Activated naive CD4-positive, alpha-beta T cell treated with anti-CD3 and anti-CD28 coated beads, Interleukin-2, amount 10 ng/mL, durations not matched to agents 7 days and 5 days (primary cell): Measurements from ENCODE around the gene TMEM165.

Experiments
- CTCF ChIA-PET: fragments of 350-600 bp; sonication (Branson Sonifier 250); formaldehyde crosslinking; loops from one replicate; lab custom pipeline; 2021; ENCODE audit warnings: antibody characterized with exemption; lab: Charles Lee
- DNase-seq: peaks from one replicate; pipeline ENCODE4 v3.0.0-alpha.2; 2020
- H3K27ac Mint-ChIP-seq: one replicate; pipeline ENCODE4 v1.8.0; 2021; ENCODE audit warnings: mild to moderate bottlenecking, moderate library complexity, mixed read lengths
- H3K27me3 Mint-ChIP-seq: one replicate; pipeline ENCODE4 v1.8.0; 2021; ENCODE audit warnings: mild to moderate bottlenecking, mixed read lengths
- H3K36me3 Mint-ChIP-seq: one replicate; pipeline ENCODE4 v1.8.0; 2021; ENCODE audit warnings: mixed read lengths
- H3K4me1 Mint-ChIP-seq: one replicate; pipeline ENCODE4 v1.8.0; 2021; ENCODE audit warnings: mixed read lengths
- H3K4me3 Mint-ChIP-seq: one replicate; pipeline ENCODE4 v1.8.0; 2021; ENCODE audit warnings: mild to moderate bottlenecking, moderate library complexity, mixed read lengths
- H3K9me3 Mint-ChIP-seq: one replicate; pipeline ENCODE4 v1.8.0; 2021; ENCODE audit warnings: mixed read lengths

Gene TMEM165

GRCh38 chr4:55398966-55399365 is 3.2 kb downstream of the TMEM165 start:
- CTCF ChIA-PET, result interaction anchor here (1.0 to 1.1 kb wide), 2 partner anchors 14 to 52 kb away, joined by 3 to 4 read pairs; no protein-coding TSS in a partner anchor

DNA sequence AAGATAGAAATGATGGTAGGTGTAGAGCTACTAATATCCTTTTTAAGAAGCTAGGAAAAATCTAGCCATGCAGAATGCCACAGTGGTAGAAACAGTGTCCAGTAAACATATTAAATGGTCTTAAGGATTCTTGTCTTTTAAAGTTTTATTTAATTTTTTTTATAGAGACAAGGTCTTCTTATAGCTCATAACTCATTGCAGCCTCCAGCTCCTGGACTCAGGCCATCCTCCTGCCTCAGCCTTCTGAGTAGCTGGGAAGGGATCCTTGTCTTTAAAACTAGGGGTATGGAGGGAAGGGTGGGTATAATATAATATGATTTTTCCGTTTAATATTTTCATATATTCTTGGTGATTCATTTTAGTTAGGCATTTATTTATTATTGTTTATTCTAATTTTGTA is 3.8 kb downstream of the TMEM165 start:
- Mint-ChIP-seq H3K36me3 (peaks cover 37% of the 10 kb centered on the region), H3K4me3 (no peak overlapping the region), H3K27ac (peak overlapping the region; percentile 6), H3K9me3 (no peaks in the 10 kb centered on the region), H3K4me1 (peaks cover 50% of the 10 kb centered on the region), H3K27me3 (no peaks in the 10 kb centered on the region)
- CTCF ChIA-PET, result no interaction called here
- DNase-seq, result no peak

More at GRCh38 chr4:55398966-55399365, 3.2 kb downstream of the TMEM165 start:
- H3K4me1 Mint-ChIP-seq, result peaks cover 55% of the 10 kb centered on the region
- no peaks in the 10 kb centered on the region for H3K27me3 Mint-ChIP-seq
- peak overlapping the region; percentile 80 for H3K4me3 Mint-ChIP-seq
- peak overlapping the region; percentile 6 for H3K27ac Mint-ChIP-seq
- no peak for DNase-seq
- no peaks in the 10 kb centered on the region for H3K9me3 Mint-ChIP-seq
- H3K36me3 Mint-ChIP-seq, result peaks cover 35% of the 10 kb centered on the region

- H3K4me1 Mint-ChIP-seq, result peaks cover 35% of the 10 kb centered on the region
- no peak overlapping the region for H3K27ac Mint-ChIP-seq
- peaks cover 31% of the 10 kb centered on the region for H3K36me3 Mint-ChIP-seq
- H3K4me3 Mint-ChIP-seq, result no peak overlapping the region
- H3K27me3 Mint-ChIP-seq, result no peaks in the 10 kb centered on the region
- CTCF ChIA-PET, result interaction anchor here (1.0 to 1.1 kb wide), 2 partner anchors 12 to 14 kb away, joined by 3 to 5 read pairs; no protein-coding TSS in a partner anchor
- H3K9me3 Mint-ChIP-seq, result no peaks in the 10 kb centered on the region
- DNase-seq, result no peak
Measured at GRCh38 chr4:55405073-55405472, 9.3 kb downstream of the TMEM165 start.

DNA sequence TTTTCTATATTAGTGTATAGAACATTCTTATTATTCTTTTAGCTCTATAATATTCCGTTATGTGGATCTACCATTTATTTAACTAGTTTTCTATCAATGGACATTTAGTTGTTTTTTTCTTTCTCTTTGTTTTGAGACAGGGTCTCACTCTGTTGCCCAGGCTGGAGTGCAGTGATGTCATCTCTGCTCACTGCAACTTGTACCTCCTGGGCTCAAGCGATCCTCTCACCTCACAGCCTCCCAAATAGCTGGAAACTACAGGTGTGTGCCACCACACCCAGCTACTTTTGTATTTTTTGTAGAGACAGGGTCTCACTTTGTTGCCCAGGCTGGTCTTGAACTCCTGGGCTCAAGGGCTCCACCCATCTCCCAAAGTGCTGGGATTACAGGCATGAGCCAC is 10.8 kb downstream of the TMEM165 start:
- CTCF ChIA-PET, result no interaction called here
- DNase-seq, result no peak
- Mint-ChIP-seq H3K27ac (no peak overlapping the region), H3K36me3 (peaks cover 27% of the 10 kb centered on the region), H3K4me3 (no peak overlapping the region), H3K9me3 (no peaks in the 10 kb centered on the region), H3K4me1 (peaks cover 29% of the 10 kb centered on the region), H3K27me3 (no peaks in the 10 kb centered on the region)

GRCh38 chr4:55407119-55407518 is 11.4 kb downstream of the TMEM165 start:
- CTCF ChIA-PET, result no interaction called here
- H3K4me1 Mint-ChIP-seq, result peaks cover 29% of the 10 kb centered on the region

GRCh38 chr4:55407764-55408163 is 12.0 kb downstream of the TMEM165 start:
- H3K36me3 Mint-ChIP-seq, result peaks cover 32% of the 10 kb centered on the region

More at GRCh38 chr4:55407119-55407518, 11.4 kb downstream of the TMEM165 start:
- DNase-seq, result no peak
- no peak overlapping the region for H3K27ac Mint-ChIP-seq
- H3K4me3 Mint-ChIP-seq, result no peak overlapping the region
- peaks cover 32% of the 10 kb centered on the region for H3K36me3 Mint-ChIP-seq
- no peaks in the 10 kb centered on the region for H3K9me3 Mint-ChIP-seq
- no peaks in the 10 kb centered on the region for H3K27me3 Mint-ChIP-seq

GRCh38 chr4:55409468-55410171 is 13.9 kb downstream of the TMEM165 start:
- H3K36me3 Mint-ChIP-seq, result peaks cover 26% of the 10 kb centered on the region
- DNase-seq, result no peak
- no peak overlapping the region for H3K4me3 Mint-ChIP-seq
- H3K27ac Mint-ChIP-seq, result no peak overlapping the region
- H3K4me1 Mint-ChIP-seq, result peaks cover 25% of the 10 kb centered on the region
- no peaks in the 10 kb centered on the region for H3K27me3 Mint-ChIP-seq
- CTCF ChIA-PET, result interaction anchor here (0.6 kb wide), 1 partner anchor 17 kb away, joined by 3 read pairs; no protein-coding TSS in a partner anchor
- no peaks in the 10 kb centered on the region for H3K9me3 Mint-ChIP-seq

More at GRCh38 chr4:55407764-55408163, 12.0 kb downstream of the TMEM165 start:
- DNase-seq, result no peak
- CTCF ChIA-PET, result no interaction called here
- no peak overlapping the region for H3K4me3 Mint-ChIP-seq
- no peaks in the 10 kb centered on the region for H3K27me3 Mint-ChIP-seq
- H3K4me1 Mint-ChIP-seq, result peaks cover 29% of the 10 kb centered on the region
- no peaks in the 10 kb centered on the region for H3K9me3 Mint-ChIP-seq
- H3K27ac Mint-ChIP-seq, result no peak overlapping the region

DNA sequence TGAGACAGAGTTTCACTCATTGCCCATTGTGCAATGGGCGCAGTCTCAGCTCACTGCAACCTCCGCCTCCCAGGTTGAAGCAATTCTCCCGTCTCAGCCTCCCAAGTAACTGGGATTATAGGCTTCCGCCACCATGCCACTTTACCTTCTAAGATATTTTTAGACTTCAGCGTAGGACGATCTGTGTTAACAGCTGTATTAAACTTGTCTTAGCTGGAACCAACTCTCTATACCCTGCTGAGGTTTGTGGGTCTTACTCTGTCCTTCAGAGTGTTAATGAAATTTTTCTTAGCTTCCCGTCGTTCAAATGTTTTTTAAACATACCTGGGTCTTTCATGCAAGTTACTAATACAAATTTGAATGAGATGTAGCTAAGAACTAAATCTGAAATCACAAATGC is 14.7 kb downstream of the TMEM165 start:
- no peak overlapping the region for H3K27ac Mint-ChIP-seq
- DNase-seq, result no peak

DNA sequence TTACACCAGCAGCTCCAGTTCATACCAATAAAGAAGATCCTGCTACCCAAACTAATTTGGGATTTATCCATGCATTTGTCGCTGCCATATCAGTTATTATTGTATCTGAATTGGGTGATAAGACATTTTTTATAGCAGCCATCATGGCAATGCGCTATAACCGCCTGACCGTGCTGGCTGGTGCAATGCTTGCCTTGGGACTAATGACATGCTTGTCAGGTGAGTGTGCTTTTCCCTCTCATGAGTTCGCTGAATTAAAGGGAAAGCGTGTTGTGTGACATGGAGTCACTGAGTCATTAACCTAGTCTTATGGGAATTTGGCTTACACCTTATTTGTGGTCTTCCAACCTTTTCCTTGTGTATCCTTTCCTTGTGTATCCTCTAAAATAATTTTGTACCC is 15.9 kb downstream of the TMEM165 start:
- no peak for DNase-seq
- H3K27ac Mint-ChIP-seq, result no peak overlapping the region
- no peak overlapping the region for H3K4me3 Mint-ChIP-seq
- peaks cover 21% of the 10 kb centered on the region for H3K36me3 Mint-ChIP-seq
- H3K9me3 Mint-ChIP-seq, result no peaks in the 10 kb centered on the region
- peaks cover 16% of the 10 kb centered on the region for H3K4me1 Mint-ChIP-seq
- H3K27me3 Mint-ChIP-seq, result no peaks in the 10 kb centered on the region
- CTCF ChIA-PET, result no interaction called here

More for the DNA sequence above, 14.7 kb downstream of the TMEM165 start:
- Mint-ChIP-seq H3K9me3 (no peaks in the 10 kb centered on the region), H3K36me3 (peaks cover 26% of the 10 kb centered on the region), H3K4me3 (no peak overlapping the region), H3K27me3 (no peaks in the 10 kb centered on the region), H3K4me1 (peaks cover 24% of the 10 kb centered on the region)
- CTCF ChIA-PET, result no interaction called here

DNA sequence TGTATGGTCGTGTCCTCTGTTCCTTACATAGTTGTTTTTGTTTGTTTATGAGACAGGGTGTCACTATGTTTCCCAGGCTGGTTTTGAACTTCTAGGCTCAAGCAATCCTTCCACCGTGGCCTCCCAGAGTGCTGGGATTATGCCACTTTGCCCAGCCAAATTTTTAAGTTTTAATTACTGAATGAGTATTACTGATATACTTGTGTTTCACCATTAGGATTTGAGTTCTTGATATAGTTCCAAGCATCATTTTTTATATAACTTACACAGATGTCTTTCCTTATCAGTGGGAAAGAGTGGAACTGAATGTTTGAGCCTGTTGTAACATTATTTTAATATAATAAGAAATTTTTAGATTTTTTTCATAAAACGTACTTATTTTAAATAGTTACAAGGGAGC is 20.4 kb downstream of the TMEM165 start:
- Mint-ChIP-seq H3K4me1 (no peaks in the 10 kb centered on the region), H3K27me3 (no peaks in the 10 kb centered on the region), H3K9me3 (no peaks in the 10 kb centered on the region), H3K4me3 (no peak overlapping the region), H3K27ac (no peak overlapping the region), H3K36me3 (peaks cover 39% of the 10 kb centered on the region)
- CTCF ChIA-PET, result interaction anchor here (1.1 to 1.4 kb wide), 2 partner anchors 11 kb away, joined by 3 to 4 read pairs; no protein-coding TSS in a partner anchor
- DNase-seq, result no peak

GRCh38 chr4:55424791-55425190 is 29.0 kb downstream of the TMEM165 start:
- H3K9me3 Mint-ChIP-seq, result no peaks in the 10 kb centered on the region
- H3K36me3 Mint-ChIP-seq, result peaks cover 50% of the 10 kb centered on the region
- no peak overlapping the region for H3K27ac Mint-ChIP-seq
- H3K4me1 Mint-ChIP-seq, result no peaks in the 10 kb centered on the region
- H3K4me3 Mint-ChIP-seq, result no peak overlapping the region
- DNase-seq, result no peak
- no peaks in the 10 kb centered on the region for H3K27me3 Mint-ChIP-seq
- CTCF ChIA-PET, result no interaction called here

DNA sequence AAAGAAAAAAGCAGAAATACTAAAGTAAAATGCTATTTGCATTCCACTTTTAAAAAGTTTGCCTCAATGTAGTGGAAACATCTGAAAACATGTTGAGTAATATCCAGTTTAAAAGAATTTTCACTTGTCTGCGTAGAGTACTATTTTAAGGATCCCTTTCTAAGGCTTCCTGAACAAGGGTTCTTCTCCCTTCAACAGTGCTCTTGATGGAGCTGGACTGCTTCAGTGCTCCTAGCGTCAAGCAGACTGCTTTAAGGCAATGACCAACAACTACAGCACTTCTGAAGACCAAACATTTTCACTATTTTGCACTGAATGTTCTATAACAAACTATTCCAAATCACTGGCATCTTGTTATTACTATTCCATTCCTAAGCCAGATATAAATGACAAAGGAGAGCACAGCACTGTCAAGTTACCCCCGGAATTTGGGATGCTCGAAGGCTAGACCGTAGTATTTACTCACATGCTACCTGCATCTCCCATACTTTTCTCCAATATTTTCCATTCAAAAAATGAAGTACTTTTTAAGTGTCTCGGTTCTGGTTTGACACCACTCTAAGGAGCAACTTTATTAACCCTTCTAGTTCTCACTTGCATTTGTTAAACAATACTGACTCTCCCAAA is 36.1 kb downstream of the TMEM165 start:
- Mint-ChIP-seq H3K9me3 (no peaks in the 10 kb centered on the region), H3K4me3 (no peak overlapping the region), H3K36me3 (peaks cover 35% of the 10 kb centered on the region), H3K4me1 (peaks cover 14% of the 10 kb centered on the region), H3K27ac (no peak overlapping the region), H3K27me3 (no peaks in the 10 kb centered on the region)
- DNase-seq, result no peak
- CTCF ChIA-PET, result interaction anchor here (1.3 kb wide), 1 partner anchor 14 kb away, joined by 3 read pairs; no protein-coding TSS in a partner anchor

- no peaks in the 10 kb centered on the region for H3K27me3 Mint-ChIP-seq
- peak overlapping the region; percentile 28 for H3K27ac Mint-ChIP-seq
- peaks cover 38% of the 10 kb centered on the region for H3K36me3 Mint-ChIP-seq
- CTCF ChIA-PET, result interaction anchor here (1.0 to 1.2 kb wide), 2 partner anchors 18 to 89 kb away, joined by 4 read pairs; partner anchors contain the start of gene SRD5A3
- H3K9me3 Mint-ChIP-seq, result no peaks in the 10 kb centered on the region
- peak; percentile 26 for DNase-seq
- peaks cover 14% of the 10 kb centered on the region for H3K4me1 Mint-ChIP-seq
- no peak overlapping the region for H3K4me3 Mint-ChIP-seq
Measured at GRCh38 chr4:55435141-55435841, 39.5 kb downstream of the TMEM165 start.

GRCh38 chr4:55437356-55437796 is 41.6 kb downstream of the TMEM165 start:
- no peak for DNase-seq
- Mint-ChIP-seq H3K27me3 (no peaks in the 10 kb centered on the region), H3K36me3 (peaks cover 41% of the 10 kb centered on the region), H3K4me3 (no peak overlapping the region), H3K9me3 (no peaks in the 10 kb centered on the region), H3K27ac (no peak overlapping the region), H3K4me1 (peaks cover 17% of the 10 kb centered on the region)
- CTCF ChIA-PET, result interaction anchor here (1.6 kb wide), 1 partner anchor 92 kb away, joined by 3 read pairs; the partner anchor contains the start of gene SRD5A3
